ENCODE measurements around the gene HCST. TPM values are rescaled to one million over a fixed set of nuclear protein-coding genes. Genes with fewer than 3 reads are reported as not detected.

Gene HCST
- total and polyA plus RNA-seq, 2 of the 13 experiments (the other 11 are each of a cell fraction or from before 2014, with no cell fraction given): 0.24 to 1.2 TPM

GRCh38 chr19:35949131-35949530 lies 46.8 kb downstream of the HCST start:
- Histone ChIP-seq H3K27ac (ENCODE audit: extremely low read length, insufficient read depth, low read length) (no peak overlapping the region), H3K4me1 (ENCODE audit: insufficient read depth, low read length) (no peaks in the 10 kb centered on the region), H3K36me3 (replicated peaks in 1 of 2; ENCODE audit: control insufficient read depth in 1 of 2, insufficient read depth in 2 of 2, low read length in 2 of 2) (no peaks in the 10 kb centered on the region), H3K9me3 (ENCODE audit: low read length) (no peaks in the 10 kb centered on the region), H3K4me3 (replicated peaks in 1 of 3; ENCODE audit: insufficient read depth in 1 of 3, low read depth in 2 of 3, low read length in 3 of 3) (no peak overlapping the region), H3K79me2 (ENCODE audit: insufficient read depth, low read length) (no peaks in the 10 kb centered on the region), H2AFZ (ENCODE audit: low read length) (no peak overlapping the region), H3K4me2 (ENCODE audit: low read depth, low read length) (no peak overlapping the region), H3K27me3 (ENCODE audit: control insufficient read depth in 1 of 2, insufficient read depth in 2 of 2, low read length in 2 of 2) (peaks cover 0 to 9% of the 10 kb centered on the region in 2 experiments; a peak in 1 of 5 replicates), H4K20me1 (ENCODE audit: insufficient read depth, low read length) (no peaks in the 10 kb centered on the region), H3K9ac (ENCODE audit: insufficient read depth, low read depth, low read length) (no peak overlapping the region)
- intact Hi-C loops (cut with micrococcal nuclease; ENCODE audit: unreplicated experiment): no loop called here
- ChIA-PET POLR2A (no interaction called here), CTCF (ENCODE audit: low intra/inter-chr PET ratio, low total read pairs) (no interaction called here)
- whole genome bisulfite sequencing (ENCODE audit: low lambda C conversion rate): 0% methylated on average over 2 of the region's 2 CpGs
- in situ Hi-C loops (cut with HindIII; ENCODE audit: extremely low pct_ligation_motif_present, low pct_unique_long_range_greater_than_20kb): no loop called here
- TF ChIP-seq CSRNP1 (CRISPR knock-in tag; IDR thresholded peaks at IDR 0.05) (no peak), PPARG (CRISPR knock-in tag; conservative IDR thresholded peaks at IDR 0.05) (no peak), MTA3 (CRISPR knock-in tag; IDR thresholded peaks at IDR 0.05) (no peak), MEIS2 (CRISPR knock-in tag; IDR thresholded peaks at IDR 0.05) (no peak)
- TF ChIP-seq, protein P1, sequence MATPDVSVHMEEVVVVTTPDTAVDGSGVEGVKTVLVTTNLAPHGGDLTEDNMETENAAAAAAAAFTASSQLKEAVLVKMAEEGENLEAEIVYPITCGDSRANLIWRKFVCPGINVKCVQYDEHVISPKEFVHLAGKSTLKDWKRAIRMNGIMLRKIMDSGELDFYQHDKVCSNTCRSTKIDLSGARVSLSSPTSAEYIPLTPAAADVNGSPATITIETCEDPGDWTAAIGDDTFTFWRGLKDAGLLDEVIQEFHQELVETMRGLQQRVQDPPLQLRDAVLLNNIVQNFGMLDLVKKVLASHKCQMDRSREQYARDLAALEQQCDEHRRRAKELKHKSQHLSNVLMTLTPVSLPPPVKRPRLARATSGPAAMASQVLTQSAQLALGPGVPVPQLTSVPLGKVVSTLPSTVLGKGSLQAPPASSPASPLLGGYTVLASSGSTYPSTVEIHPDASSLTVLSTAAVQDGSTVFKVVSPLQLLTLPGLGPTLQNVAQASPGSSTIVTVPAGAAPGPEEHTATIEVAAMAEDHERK (CRISPR knock-in tag; IDR thresholded peaks at IDR 0.05; ENCODE audit: low read depth): no peak
- no peak for ATAC-seq
- no peak for FAIRE-seq
- DNase-seq (ENCODE audit: low spot score): no peak
- no TSS peak for BruUV-seq (replicated peaks)

Small RNA genes lying within 50 kb of the gene (small RNA-seq; reads per million reads assigned to genes)
- gene RN7SL402P (ENCODE audit: insufficient read depth in 2 of 3, insufficient read length in 3 of 3, low read depth in 2 of 3, low replicate concordance in 1 of 3): 0 reads per million in 3 experiments

Other genes with a start within 250 kb of the HCST start
- gene UPK1A, start 236.0 kb upstream of the HCST start, total RNA-seq (2016; rRNA removed; fragmentation: Illumina TruSeq; extraction: Trizol): not detected in 2 replicates
- 2.5 and 2.9 TPM in 2 replicates for gene UPK1A, start 236.0 kb upstream of the HCST start, polyA plus RNA-seq (2011; rRNA removed)
- not detected in 2 replicates for gene ZBTB32, start 198.0 kb upstream of the HCST start, total RNA-seq (2016; rRNA removed; fragmentation: Illumina TruSeq; extraction: Trizol)
- not detected in 2 replicates for gene ZBTB32, start 198.0 kb upstream of the HCST start, polyA plus RNA-seq (2011; rRNA removed)
- gene KMT2B, start 184.5 kb upstream of the HCST start, total RNA-seq (2016; rRNA removed; fragmentation: Illumina TruSeq; extraction: Trizol): 6.2 TPM in 2 replicates
- gene KMT2B, start 184.5 kb upstream of the HCST start, polyA plus RNA-seq (2011; rRNA removed): 16.9 and 19.2 TPM in 2 replicates
- gene IGFLR1, start 160.1 kb upstream of the HCST start, total RNA-seq (2016; rRNA removed; fragmentation: Illumina TruSeq; extraction: Trizol): 3.4 and 5.4 TPM in 2 replicates
- gene IGFLR1, start 160.1 kb upstream of the HCST start, polyA plus RNA-seq (2011; rRNA removed): 7.4 and 8.9 TPM in 2 replicates
- gene U2AF1L4, start 157.1 kb upstream of the HCST start, total RNA-seq (2016; rRNA removed; fragmentation: Illumina TruSeq; extraction: Trizol): 4.7 and 7.9 TPM in 2 replicates
- 14.2 and 15.4 TPM in 2 replicates for gene U2AF1L4, start 157.1 kb upstream of the HCST start, polyA plus RNA-seq (2011; rRNA removed)
- gene PSENEN, start 156.9 kb upstream of the HCST start, total RNA-seq (2016; rRNA removed; fragmentation: Illumina TruSeq; extraction: Trizol): 20.0 and 34.2 TPM in 2 replicates
- gene PSENEN, start 156.9 kb upstream of the HCST start, polyA plus RNA-seq (2011; rRNA removed): 16.9 and 22.6 TPM in 2 replicates
- 3.5 and 6.3 TPM in 2 replicates for gene LIN37, start 154.0 kb upstream of the HCST start, total RNA-seq (2016; rRNA removed; fragmentation: Illumina TruSeq; extraction: Trizol)
- 8.7 and 8.9 TPM in 2 replicates for gene LIN37, start 154.0 kb upstream of the HCST start, polyA plus RNA-seq (2011; rRNA removed)
- not detected in 2 replicates for gene HSPB6, start 145.5 kb upstream of the HCST start, total RNA-seq (2016; rRNA removed; fragmentation: Illumina TruSeq; extraction: Trizol)
- 0.08 and 0.18 TPM in 2 replicates for gene HSPB6, start 145.5 kb upstream of the HCST start, polyA plus RNA-seq (2011; rRNA removed)
- gene PROSER3, start 144.4 kb upstream of the HCST start, total RNA-seq (2016; rRNA removed; fragmentation: Illumina TruSeq; extraction: Trizol): 4.5 and 5.7 TPM in 2 replicates
- 5.1 and 6.2 TPM in 2 replicates for gene PROSER3, start 144.4 kb upstream of the HCST start, polyA plus RNA-seq (2011; rRNA removed)
- 0.83 and 1.3 TPM in 2 replicates for gene ARHGAP33, start 127.0 kb upstream of the HCST start, total RNA-seq (2016; rRNA removed; fragmentation: Illumina TruSeq; extraction: Trizol)
- 2.7 and 4.1 TPM in 2 replicates for gene ARHGAP33, start 127.0 kb upstream of the HCST start, polyA plus RNA-seq (2011; rRNA removed)
- gene PRODH2, start 89.7 kb upstream of the HCST start, total RNA-seq (2016; rRNA removed; fragmentation: Illumina TruSeq; extraction: Trizol): 42.0 and 86.7 TPM in 2 replicates
- 118 and 171 TPM in 2 replicates for gene PRODH2, start 89.7 kb upstream of the HCST start, polyA plus RNA-seq (2011; rRNA removed)
- not detected in 2 replicates for gene NPHS1, start 50.0 kb upstream of the HCST start, total RNA-seq (2016; rRNA removed; fragmentation: Illumina TruSeq; extraction: Trizol)
- 0.01 TPM in 1 of 2 replicates, not detected in the other for gene NPHS1, start 50.0 kb upstream of the HCST start, polyA plus RNA-seq (2011; rRNA removed)
- 2.2 and 2.4 TPM in 2 replicates for gene KIRREL2, start 45.6 kb upstream of the HCST start, total RNA-seq (2016; rRNA removed; fragmentation: Illumina TruSeq; extraction: Trizol)
- gene KIRREL2, start 45.6 kb upstream of the HCST start, polyA plus RNA-seq (2011; rRNA removed): 0.17 and 0.18 TPM in 2 replicates
- 2.3 and 2.9 TPM in 2 replicates for gene APLP1, start 34.0 kb upstream of the HCST start, total RNA-seq (2016; rRNA removed; fragmentation: Illumina TruSeq; extraction: Trizol)
- gene APLP1, start 34.0 kb upstream of the HCST start, polyA plus RNA-seq (2011; rRNA removed): 2.0 and 3.1 TPM in 2 replicates
- gene NFKBID, start 2.0 kb upstream of the HCST start, total RNA-seq (2016; rRNA removed; fragmentation: Illumina TruSeq; extraction: Trizol): 0.38 and 2.1 TPM in 2 replicates
- gene NFKBID, start 2.0 kb upstream of the HCST start, polyA plus RNA-seq (2011; rRNA removed): 1.6 and 2.3 TPM in 2 replicates
- not detected in 2 replicates for gene TYROBP, start 5.8 kb downstream of the HCST start, total RNA-seq (2016; rRNA removed; fragmentation: Illumina TruSeq; extraction: Trizol)
- 0.20 TPM in 1 of 2 replicates, not detected in the other for gene TYROBP, start 5.8 kb downstream of the HCST start, polyA plus RNA-seq (2011; rRNA removed)
- gene LRFN3, start 33.8 kb downstream of the HCST start, total RNA-seq (2016; rRNA removed; fragmentation: Illumina TruSeq; extraction: Trizol): 1.1 and 1.6 TPM in 2 replicates
- 0.74 and 0.91 TPM in 2 replicates for gene LRFN3, start 33.8 kb downstream of the HCST start, polyA plus RNA-seq (2011; rRNA removed)
- 21.0 and 22.8 TPM in 2 replicates for gene SDHAF1, start 92.7 kb downstream of the HCST start, total RNA-seq (2016; rRNA removed; fragmentation: Illumina TruSeq; extraction: Trizol)
- gene SDHAF1, start 92.7 kb downstream of the HCST start, polyA plus RNA-seq (2011; rRNA removed): 17.8 and 18.7 TPM in 2 replicates
- gene SYNE4, start 106.3 kb downstream of the HCST start, total RNA-seq (2016; rRNA removed; fragmentation: Illumina TruSeq; extraction: Trizol): 20.7 and 23.0 TPM in 2 replicates
- 13.7 and 19.9 TPM in 2 replicates for gene SYNE4, start 106.3 kb downstream of the HCST start, polyA plus RNA-seq (2011; rRNA removed)
- gene ALKBH6, start 111.7 kb downstream of the HCST start, total RNA-seq (2016; rRNA removed; fragmentation: Illumina TruSeq; extraction: Trizol): 6.9 and 13.7 TPM in 2 replicates
- gene ALKBH6, start 111.7 kb downstream of the HCST start, polyA plus RNA-seq (2011; rRNA removed): 18.1 and 20.9 TPM in 2 replicates
- gene CLIP3, start 130.3 kb downstream of the HCST start, total RNA-seq (2016; rRNA removed; fragmentation: Illumina TruSeq; extraction: Trizol): 0.15 TPM in 1 of 2 replicates, not detected in the other
- gene CLIP3, start 130.3 kb downstream of the HCST start, polyA plus RNA-seq (2011; rRNA removed): 1.1 and 1.2 TPM in 2 replicates
- 1.4 and 1.7 TPM in 2 replicates for gene THAP8, start 151.8 kb downstream of the HCST start, total RNA-seq (2016; rRNA removed; fragmentation: Illumina TruSeq; extraction: Trizol)
- 3.7 and 4.0 TPM in 2 replicates for gene THAP8, start 151.8 kb downstream of the HCST start, polyA plus RNA-seq (2011; rRNA removed)
- gene WDR62, start 152.4 kb downstream of the HCST start, total RNA-seq (2016; rRNA removed; fragmentation: Illumina TruSeq; extraction: Trizol): 8.8 and 12.5 TPM in 2 replicates
- 5.4 and 5.8 TPM in 2 replicates for gene WDR62, start 152.4 kb downstream of the HCST start, polyA plus RNA-seq (2011; rRNA removed)
- gene OVOL3, start 208.6 kb downstream of the HCST start, total RNA-seq (2016; rRNA removed; fragmentation: Illumina TruSeq; extraction: Trizol): not detected in 2 replicates
- gene OVOL3, start 208.6 kb downstream of the HCST start, polyA plus RNA-seq (2011; rRNA removed): not detected in 2 replicates
- gene POLR2I, start 212.3 kb downstream of the HCST start, total RNA-seq (2016; rRNA removed; fragmentation: Illumina TruSeq; extraction: Trizol): 101 and 104 TPM in 2 replicates
- 40.5 and 41.1 TPM in 2 replicates for gene POLR2I, start 212.3 kb downstream of the HCST start, polyA plus RNA-seq (2011; rRNA removed)
- 271 and 302 TPM in 2 replicates for gene TBCB, start 212.9 kb downstream of the HCST start, total RNA-seq (2016; rRNA removed; fragmentation: Illumina TruSeq; extraction: Trizol)
- 245 and 276 TPM in 2 replicates for gene TBCB, start 212.9 kb downstream of the HCST start, polyA plus RNA-seq (2011; rRNA removed)
- 280 and 322 TPM in 2 replicates for gene CAPNS1, start 237.5 kb downstream of the HCST start, total RNA-seq (2016; rRNA removed; fragmentation: Illumina TruSeq; extraction: Trizol)
- gene CAPNS1, start 237.5 kb downstream of the HCST start, polyA plus RNA-seq (2011; rRNA removed): 526 and 533 TPM in 2 replicates
- gene COX7A1, start 249.9 kb downstream of the HCST start, total RNA-seq (2016; rRNA removed; fragmentation: Illumina TruSeq; extraction: Trizol): not detected in 2 replicates
- not detected in 2 replicates for gene COX7A1, start 249.9 kb downstream of the HCST start, polyA plus RNA-seq (2011; rRNA removed)